Subcutaneous adipose tissue (tissue), 4 donors: ENCODE results near the gene OR10AD1. TPM values are rescaled to one million over a fixed set of nuclear protein-coding genes. Genes with fewer than 3 reads are reported as not detected.

ENCODE experiments used
- CTCF ChIP-seq: fragments of 450-650 bp; IDR thresholded peaks from one replicate; pipeline ENCODE4 v1.5.1; 2016; ENCODE audit warnings: low read depth, mild to moderate bottlenecking, control low read depth, antibody characterized with exemption, moderate library complexity
- total RNA-seq, 4 donors: library from RNA; depleted of rRNA; stranded (reverse); fragments of >200 nt; gene quantifications; one replicate each; pipeline ENCODE4 v1.1.0, GENCODE V29; 2016

The OR10AD1 gene
- total RNA-seq, 4 donors from 2014 or later, result not detected

- no peak for TF ChIP-seq CTCF
Measured at GRCh38 chr12:48216785-48217184, 13.7 kb upstream of the OR10AD1 start.

GRCh38 chr12:48202766-48203165 is 326 bp downstream of the OR10AD1 start:
- TF ChIP-seq CTCF, result no peak

- no peak for TF ChIP-seq CTCF
Measured at GRCh38 chr12:48201516-48201915, 1.6 kb downstream of the OR10AD1 start.

GRCh38 chr12:48201091-48201490 is 2.0 kb downstream of the OR10AD1 start:
- TF ChIP-seq CTCF, result no peak

GRCh38 chr12:48199774-48200221 is 3.3 kb downstream of the OR10AD1 start:
- TF ChIP-seq CTCF, result no peak

GRCh38 chr12:48198985-48199384 is 4.1 kb downstream of the OR10AD1 start:
- no peak for TF ChIP-seq CTCF

GRCh38 chr12:48198672-48198971 is 4.5 kb downstream of the OR10AD1 start:
- TF ChIP-seq CTCF, result no peak
